H1 (cell line): ENCODE data around the gene LINGO4. TPM values are rescaled to one million over a fixed set of nuclear protein-coding genes. Genes with fewer than 3 reads are reported as not detected.

Experiments
- CTCF ChIA-PET: fragments of 300-600 bp; sonication (Branson Sonifier 250); formaldehyde crosslinking; loops from one replicate; lab custom pipeline; 2021; ENCODE audit not compliant: partially characterized antibody; lab: Charles Lee
- POLR2A ChIA-PET: fragments of 300-600 bp; sonication (Branson Sonifier 250); formaldehyde crosslinking; loops from one replicate; lab custom pipeline; 2021; ENCODE audit warnings: inconsistent platforms; ENCODE audit not compliant: partially characterized antibody; lab: Charles Lee
- DNase-seq, 2 experiments: peaks; one replicate each; pipeline versions ENCODE4 v3.0.0 to v3.0.0-alpha.2; 2010 to 2022; ENCODE audit warnings: low spot score in 2 of 2, low read depth in 1 of 2, mixed read lengths in 1 of 2
- FAIRE-seq: peaks from 2 replicates; lab custom pipeline; 2011; peaks lifted over from hg19 to GRCh38; lab: Jason Lieb, UNC
- H2AFZ ChIP-seq: 2 replicates; pipeline ENCODE4 v1.8.1; 2012; ENCODE audit warnings: low read length, inconsistent platforms
- H2AK5ac ChIP-seq: 2 replicates; pipeline ENCODE4 v1.6.1; 2013; ENCODE audit warnings: low read depth, low read length
- H2BK120ac ChIP-seq: replicated peaks from 2 replicates; pipeline ENCODE3; 2013; ENCODE audit warnings: low read depth, low read length, inconsistent platforms
- H2BK12ac ChIP-seq: 2 replicates; pipeline ENCODE4 v1.6.1; 2013; ENCODE audit warnings: low read depth, low read length
- H2BK15ac ChIP-seq: 2 replicates; pipeline ENCODE4 v1.6.1; 2013; ENCODE audit warnings: low read length
- H2BK20ac ChIP-seq: 2 replicates; pipeline ENCODE4 v1.6.1; 2013; ENCODE audit warnings: low read length
- H2BK5ac ChIP-seq: 2 replicates; pipeline ENCODE4 v1.6.1; 2013; ENCODE audit warnings: low read depth, low read length
- H3K14ac ChIP-seq: 2 replicates; pipeline ENCODE4 v1.6.1; 2013; ENCODE audit warnings: inconsistent platforms; ENCODE audit not compliant: insufficient read length
- H3K18ac ChIP-seq: 2 replicates; pipeline ENCODE4 v1.6.1; 2013; ENCODE audit warnings: low read length; ENCODE audit errors: extremely low read depth
- H3K23ac ChIP-seq: 2 replicates; pipeline ENCODE4 v1.6.1; 2013; ENCODE audit warnings: inconsistent platforms; ENCODE audit not compliant: insufficient read length
- H3K23me2 ChIP-seq: 2 replicates; pipeline ENCODE4 v1.6.1; 2013; ENCODE audit warnings: low read depth, low read length
- H3K27ac ChIP-seq: 2 replicates; pipeline ENCODE4 v1.6.1; 2011; ENCODE audit warnings: low read depth, low read length, inconsistent platforms
- H3K27me3 ChIP-seq, 4 experiments: replicated peaks in 1 of 4; 1 replicate in 1 of 4; 2 replicates in 3 of 4; pipeline versions ENCODE4 v1.6.1 to v1.8.1; 2011 to 2013; ENCODE audit warnings: low read length in 3 of 4, mild to moderate bottlenecking in 3 of 4, inconsistent platforms in 2 of 4, mixed read lengths in 2 of 4, moderate library complexity in 1 of 4; ENCODE audit not compliant: control insufficient read depth in 3 of 4, insufficient read depth in 3 of 4; ENCODE audit errors: extremely low read depth in 1 of 4
- H3K36me3 ChIP-seq, 4 experiments: 2 replicates each; pipeline versions ENCODE4 v1.6.1 to v1.8.1; 2011 to 2013; ENCODE audit warnings: mild to moderate bottlenecking in 4 of 4, low read length in 3 of 4, moderate library complexity in 2 of 4, control low read depth in 1 of 4, inconsistent platforms in 1 of 4; ENCODE audit not compliant: insufficient read depth in 4 of 4, control insufficient read depth in 2 of 4
- H3K4ac ChIP-seq: replicated peaks from 2 replicates; pipeline ENCODE3; 2013; ENCODE audit warnings: low read length, low read depth, mixed read lengths, inconsistent platforms; ENCODE audit not compliant: insufficient read length
- H3K4me1 ChIP-seq, 4 experiments: replicated peaks in 1 of 4; 1 replicate in 1 of 4; 2 replicates in 3 of 4; pipeline versions ENCODE4 v1.6.1 to v1.8.1; 2011 to 2013; ENCODE audit warnings: low read length in 3 of 4, inconsistent platforms in 2 of 4, mixed read lengths in 1 of 4; ENCODE audit not compliant: insufficient read depth in 4 of 4, control insufficient read depth in 3 of 4
- H3K4me2 ChIP-seq, 2 experiments: 2 replicates each; pipeline versions ENCODE4 v1.6.1 to v1.8.1; 2011 to 2013; ENCODE audit warnings: low read depth in 2 of 2, low read length in 2 of 2, control low read depth in 1 of 2, inconsistent platforms in 1 of 2, mild to moderate bottlenecking in 1 of 2; ENCODE audit not compliant: insufficient read depth in 1 of 2
- H3K4me3 ChIP-seq, 4 experiments: fragments of 200-600, 300-600 bp in 1 of 4; sonication (generic), shearing (Covaris generic), sonication (Bioruptor Twin) in 1 of 4; 2 replicates each; pipeline versions ENCODE4 v1.5.1 to v1.8.1; 2011 to 2016; ENCODE audit warnings: low read length in 4 of 4, low read depth in 3 of 4, control low read depth in 2 of 4, inconsistent platforms in 2 of 4, mild to moderate bottlenecking in 2 of 4, mixed read lengths in 1 of 4, moderate library complexity in 1 of 4; ENCODE audit not compliant: insufficient read depth in 2 of 4; ENCODE audit errors: extremely low read depth in 1 of 4
- H3K56ac ChIP-seq: replicated peaks from 2 replicates; pipeline ENCODE3; 2013; ENCODE audit warnings: low read depth, mild to moderate bottlenecking, mixed read lengths, low read length, inconsistent platforms; ENCODE audit not compliant: insufficient read length
- H3K79me1 ChIP-seq: 2 replicates; pipeline ENCODE4 v1.6.1; 2013; ENCODE audit warnings: low read depth, low read length, control low read depth
- H3K79me2 ChIP-seq, 2 experiments: 2 replicates each; pipeline versions ENCODE4 v1.6.1 to v1.8.1; 2012 to 2013; ENCODE audit warnings: low read length in 2 of 2, mild to moderate bottlenecking in 2 of 2, inconsistent platforms in 1 of 2; ENCODE audit not compliant: insufficient read depth in 2 of 2, control insufficient read depth in 1 of 2
- H3K9ac ChIP-seq, 4 experiments: replicated peaks in 1 of 4; 1 replicate in 1 of 4; 2 replicates in 3 of 4; pipeline versions ENCODE4 v1.6.1 to v1.8.1; 2011 to 2013; ENCODE audit warnings: low read depth in 3 of 4, low read length in 3 of 4, control low read depth in 2 of 4, mild to moderate bottlenecking in 2 of 4, moderate library complexity in 2 of 4, inconsistent platforms in 1 of 4; ENCODE audit errors: extremely low read depth in 1 of 4
- H3K9me3 ChIP-seq, 2 experiments: 2 replicates each; pipeline versions ENCODE4 v1.6.1 to v1.8.1; 2012 to 2013; ENCODE audit warnings: mild to moderate bottlenecking in 2 of 2, moderate library complexity in 2 of 2, control low read depth in 1 of 2, inconsistent platforms in 1 of 2, low read depth in 1 of 2, low read length in 1 of 2, mixed read lengths in 1 of 2; ENCODE audit not compliant: insufficient read depth in 2 of 2
- H4K20me1 ChIP-seq, 2 experiments: replicated peaks in 1 of 2; 2 replicates each; pipeline versions ENCODE3 to v1.8.1; 2011 to 2013; ENCODE audit warnings: inconsistent platforms in 2 of 2, low read length in 2 of 2, mild to moderate bottlenecking in 1 of 2; ENCODE audit not compliant: insufficient read depth in 2 of 2, control insufficient read depth in 1 of 2
- H4K5ac ChIP-seq: 2 replicates; pipeline ENCODE4 v1.6.1; 2013; ENCODE audit warnings: low read length, low read depth, mixed read lengths, inconsistent platforms; ENCODE audit not compliant: insufficient read length
- H4K8ac ChIP-seq: 2 replicates; pipeline ENCODE4 v1.8.0; 2013; ENCODE audit warnings: mild to moderate bottlenecking, moderate library complexity, low read length, inconsistent platforms; ENCODE audit not compliant: insufficient read depth; ENCODE audit errors: extremely low read depth
- H4K91ac ChIP-seq: replicated peaks from 2 replicates; pipeline ENCODE3; 2013; ENCODE audit warnings: low read length, mixed read lengths, inconsistent platforms; ENCODE audit not compliant: insufficient read length
- BRCA1 ChIP-seq: IDR thresholded peaks from 2 replicates; pipeline ENCODE4 v1.6.1; 2012; ENCODE audit warnings: low read depth, low read length, improper control_type of control experiment
- SIN3A ChIP-seq, 2 experiments: IDR thresholded peaks in 1 of 2; conservative IDR thresholded peaks in 1 of 2; 2 replicates each; pipeline ENCODE4 v1.6.1; 2011 to 2012; ENCODE audit warnings: low read length in 2 of 2, improper control_type of control experiment in 1 of 2, low read depth in 1 of 2, mild to moderate bottlenecking in 1 of 2
- WGBS, 2 experiments: shearing (Covaris generic) in 1 of 2; methylation state at CpG; one replicate each; pipeline versions ENCODE4 v1.1.6 to v1.1.7; 2013 to 2015; ENCODE audit warnings: low lambda C conversion rate in 2 of 2, mixed read lengths in 2 of 2, inconsistent platforms in 1 of 2, low coverage in 1 of 2, missing lambda C conversion rate in 1 of 2; ENCODE audit not compliant: insufficient replicate concordance in 2 of 2, insufficient coverage in 1 of 2, insufficient read length in 1 of 2; ENCODE audit errors: extremely low coverage in 1 of 2, missing lambda C conversion rate in 1 of 2; 5-methylcytosine and 5-hydroxymethylcytosine counted together
- polyA plus RNA-seq, 7 experiments: library from polyadenylated mRNA; depleted of rRNA in 3 of 7; stranded (reverse) in 5 of 7; unstranded in 2 of 7; fragments of >200 nt in 5 of 7; fragments of 200-250 nt in 2 of 7; gene quantifications; 1 replicate in 5 of 7; 2 replicates in 1 of 7; 4 replicates in 1 of 7; pipeline versions ENCODE4 v1.2.1 to v1.2.3, GENCODE V29; 2011 to 2013; ENCODE audit warnings: missing spikeins in 2 of 7, mixed read lengths in 2 of 7
- total RNA-seq: library from RNA; stranded (reverse); fragmentation: NEBNext Ultra II Directional; extraction: Animal tissue kit (Norgen Biotek cat#: 25700); gene quantifications from 2 replicates; pipeline ENCODE4 v1.2.1, GENCODE V29; 2021

Gene LINGO4
- total and polyA plus RNA-seq, 2 of the 8 experiments (the other 6 are each of a cell fraction or from before 2014, with no cell fraction given): 0.03 TPM; not detected in 1

DNA sequence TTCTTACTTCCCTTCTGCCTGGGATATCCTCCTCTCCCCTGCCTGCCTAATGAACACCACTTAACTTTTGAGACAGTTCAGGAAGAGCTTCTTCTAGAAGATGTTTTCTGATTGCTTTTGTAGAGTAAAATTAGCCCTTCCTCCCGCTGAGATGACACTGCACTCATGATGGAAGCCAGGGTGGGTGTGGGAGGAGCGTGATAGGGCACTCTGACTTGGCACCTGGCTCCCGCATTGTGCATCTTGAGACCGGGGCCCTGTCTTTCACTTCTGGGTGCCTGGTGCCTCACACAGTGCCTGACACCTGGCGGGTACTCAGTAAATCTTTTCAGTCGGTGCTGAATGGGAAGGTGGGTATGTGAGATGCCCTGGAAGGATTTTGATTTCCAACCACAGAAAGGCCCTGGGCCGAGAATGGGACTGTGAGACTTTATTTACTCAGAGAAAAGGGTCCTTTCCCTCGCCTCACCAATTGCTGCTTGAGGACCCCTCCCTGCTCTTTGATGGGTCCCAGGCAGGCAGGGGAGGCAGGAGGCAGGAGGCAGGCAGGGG lies 41.5 kb upstream of the LINGO4 start:
- H3K9ac ChIP-seq: no peak overlapping the region; a peak in 1 of 7 replicates
- H3K4me2 ChIP-seq: 0 out of 4 replicates have a peak overlapping the region, but pooled peaks have one; percentile 11 to 30
- H4K5ac ChIP-seq: no peak overlapping the region
- H3K9me3 ChIP-seq: no peaks in the 10 kb centered on the region
- H3K14ac ChIP-seq: no peak overlapping the region
- 75% methylated on average over 8 of the region's 8 CpGs; no CpG with 5 or more reads in 1 of the 2 experiments for WGBS, 2 experiments
- no peak overlapping the region for H3K56ac ChIP-seq
- no peak for FAIRE-seq
- H3K23ac ChIP-seq: no peak overlapping the region
- H2BK120ac ChIP-seq: no peak overlapping the region
- no peak overlapping the region for H4K8ac ChIP-seq
- H3K4ac ChIP-seq: peak overlapping the region; percentile 48
- H2AFZ ChIP-seq: no peak overlapping the region
- no peak overlapping the region; the same call in 1 of the 2 replicates for H2BK5ac ChIP-seq
- no peak overlapping the region for H3K4me3 ChIP-seq
- POLR2A ChIA-PET: interaction anchor here (1.3 kb wide), 1 partner anchor 12 kb away, joined by 4 read pairs; no protein-coding TSS in a partner anchor
- no peaks in the 10 kb centered on the region for H3K79me1 ChIP-seq
- no peak overlapping the region for H3K27ac ChIP-seq
- H2AK5ac ChIP-seq: no peak overlapping the region
- peaks cover 6 to 11% (median 7%) of the 10 kb centered on the region in 4 experiments for H3K4me1 ChIP-seq
- H3K18ac ChIP-seq: no peak overlapping the region
- H2BK12ac ChIP-seq: no peak overlapping the region
- H4K91ac ChIP-seq: no peak overlapping the region
- CTCF ChIA-PET: interaction anchor here (0.6 to 1.3 kb wide), 7 partner anchors 10 to 408 kb away, joined by 3 to 7 read pairs (median 3); no protein-coding TSS in a partner anchor
- no peak for DNase-seq
- 0 out of 2 replicates have a peak, but pooled peaks cover 4% of the 10 kb centered on the region for H3K23me2 ChIP-seq
- no peak for TF ChIP-seq SIN3A (conservative IDR thresholded peaks at IDR 0.05 in 1 of 2, IDR thresholded peaks at IDR 0.05 in 1 of 2; ENCODE audit: low read depth in 1 of 2, low read length in 2 of 2)
- no peak for TF ChIP-seq BRCA1
- 0 out of 2 replicates have a peak overlapping the region, but pooled peaks have one; percentile 88 for H2BK15ac ChIP-seq
- H3K79me2 ChIP-seq: no peaks in the 10 kb centered on the region
- peak overlapping the region; percentile 72; the same call in 1 of the 2 replicates for H2BK20ac ChIP-seq
- H3K27me3 ChIP-seq: no peaks in the 10 kb centered on the region
- H4K20me1 ChIP-seq: no peaks in the 10 kb centered on the region
- no peaks in the 10 kb centered on the region for H3K36me3 ChIP-seq
